CD14-positive monocyte (primary cell): Measurements from ENCODE around the gene ARVCF. TPM values are rescaled to one million over a fixed set of nuclear protein-coding genes. Genes with fewer than 3 reads are reported as not detected.
A peak's percentile ranks its signal among the peaks of the same experiment; 100 is the strongest.

Experiments
- DNase-seq, 3 donors: peaks; one replicate each; pipeline ENCODE4 v3.0.0-alpha.2; 2011 to 2022
- H2AFZ ChIP-seq: 2 replicates; pipeline ENCODE4 v1.6.0; 2012; ENCODE audit warnings: mild to moderate bottlenecking, low read depth, low read length, inconsistent platforms; ENCODE audit not compliant: insufficient read depth, poor library complexity, severe bottlenecking
- H3K27ac ChIP-seq, 2 donors: 1 replicate in 1 of 2; 2 replicates in 1 of 2; pipeline ENCODE4 v1.5.1; 2012 to 2013; ENCODE audit warnings: low read length in 2 of 2, control low read depth in 1 of 2, inconsistent platforms in 1 of 2, low read depth in 1 of 2, mild to moderate bottlenecking in 1 of 2
- H3K27me3 ChIP-seq, 2 donors: one replicate each; pipeline versions ENCODE4 v1.6.0 to v1.6.1; 2011 to 2013; ENCODE audit warnings: low read length in 2 of 2; ENCODE audit not compliant: control insufficient read depth in 2 of 2, insufficient read depth in 2 of 2
- H3K36me3 ChIP-seq, 2 donors: replicated peaks in 1 of 2; 1 replicate in 1 of 2; 2 replicates in 1 of 2; pipeline versions ENCODE4 v1.5.1 to v1.6.1; 2012 to 2013; ENCODE audit warnings: low read length in 2 of 2, control low read depth in 1 of 2, inconsistent platforms in 1 of 2, mild to moderate bottlenecking in 1 of 2; ENCODE audit not compliant: insufficient read depth in 2 of 2, control insufficient read depth in 1 of 2
- H3K4me1 ChIP-seq, 2 donors: 1 replicate in 1 of 2; 2 replicates in 1 of 2; pipeline versions ENCODE4 v1.5.1 to v1.6.1; 2012 to 2013; ENCODE audit warnings: low read length in 2 of 2, control low read depth in 1 of 2, inconsistent platforms in 1 of 2, mild to moderate bottlenecking in 1 of 2, moderate library complexity in 1 of 2; ENCODE audit not compliant: insufficient read depth in 2 of 2, control insufficient read depth in 1 of 2
- H3K4me2 ChIP-seq: replicated peaks from 2 replicates; pipeline ENCODE3; 2012; ENCODE audit warnings: low read length, moderate library complexity, mild to moderate bottlenecking; ENCODE audit not compliant: poor library complexity, severe bottlenecking; ENCODE audit errors: extremely low read depth
- H3K4me3 ChIP-seq, 3 experiments: fragments of 200-600 bp in 1 of 3; sonication (generic) in 1 of 3; replicated peaks in 1 of 3; 1 replicate in 2 of 3; 2 replicates in 1 of 3; pipeline ENCODE4 v1.5.1; 2011 to 2013; ENCODE audit warnings: low read length in 3 of 3, mild to moderate bottlenecking in 3 of 3, control low read depth in 2 of 3, low read depth in 2 of 3, inconsistent platforms in 1 of 3, moderate library complexity in 1 of 3
- H3K79me2 ChIP-seq: 2 replicates; pipeline ENCODE4 v1.6.0; 2012; ENCODE audit warnings: mild to moderate bottlenecking, control low read depth, inconsistent platforms, low read length, moderate library complexity; ENCODE audit not compliant: insufficient read depth
- H3K9ac ChIP-seq: 2 replicates; pipeline ENCODE4 v1.6.0; 2017; ENCODE audit warnings: low read length, mild to moderate bottlenecking; ENCODE audit not compliant: insufficient read depth, poor library complexity, severe bottlenecking
- H3K9me3 ChIP-seq, 2 donors: replicated peaks in 1 of 2; 1 replicate in 1 of 2; 2 replicates in 1 of 2; pipeline versions ENCODE4 v1.5.1 to v1.6.1; 2012 to 2013; ENCODE audit warnings: low read length in 2 of 2, control low read depth in 1 of 2; ENCODE audit not compliant: control insufficient read depth in 1 of 2, insufficient read depth in 1 of 2
- H4K20me1 ChIP-seq: 2 replicates; pipeline ENCODE4 v1.6.0; 2012; ENCODE audit warnings: mild to moderate bottlenecking, low read length, control low read depth, moderate library complexity; ENCODE audit not compliant: insufficient read depth
- H3K27ac Mint-ChIP-seq, 7 donors: one replicate each; pipeline ENCODE4 v1.8.0; 2020; ENCODE audit warnings: mild to moderate bottlenecking in 7 of 7, mixed read lengths in 7 of 7, moderate library complexity in 6 of 7, inconsistent platforms in 2 of 7
- H3K27me3 Mint-ChIP-seq, 3 donors: one replicate each; pipeline ENCODE4 v1.8.0; 2021 to 2022; ENCODE audit warnings: low read depth in 3 of 3, mild to moderate bottlenecking in 3 of 3, mixed read lengths in 3 of 3, moderate library complexity in 3 of 3, inconsistent platforms in 1 of 3
- H3K36me3 Mint-ChIP-seq, 2 donors: one replicate each; pipeline ENCODE4 v1.8.0; 2020; ENCODE audit warnings: mixed read lengths in 2 of 2, inconsistent platforms in 1 of 2, mild to moderate bottlenecking in 1 of 2
- H3K4me1 Mint-ChIP-seq: one replicate; pipeline ENCODE4 v1.8.0; 2020; ENCODE audit warnings: mild to moderate bottlenecking, mixed read lengths
- H3K4me3 Mint-ChIP-seq, 2 donors: one replicate each; pipeline ENCODE4 v1.8.0; 2020; ENCODE audit warnings: mild to moderate bottlenecking in 2 of 2, mixed read lengths in 2 of 2, moderate library complexity in 1 of 2
- H3K9me3 Mint-ChIP-seq, 7 donors: one replicate each; pipeline ENCODE4 v1.8.0; 2020 to 2022; ENCODE audit warnings: mixed read lengths in 7 of 7, mild to moderate bottlenecking in 6 of 7, moderate library complexity in 6 of 7, inconsistent platforms in 2 of 7
- CTCF ChIP-seq: fragments of 200-600 bp; IDR thresholded peaks from one replicate; pipeline ENCODE4 v1.8.0; 2022; ENCODE audit warnings: antibody characterized with exemption, mild to moderate bottlenecking
- WGBS: methylation state at CpG from one replicate; pipeline ENCODE4 v1.1.5; 2013; ENCODE audit warnings: missing lambda C conversion rate; ENCODE audit not compliant: insufficient coverage; 5-methylcytosine and 5-hydroxymethylcytosine counted together
- intact Hi-C, 2 donors: fragments of 100-400 bp; cut with micrococcal nuclease; formaldehyde crosslinking; loops; one replicate each; pipeline versions ENCODE4 v1.15.0 to v1.15.1; 2023
- polyA plus RNA-seq, 3 donors: library from polyadenylated mRNA; depleted of rRNA in 1 of 3; unstranded in 2 of 3; stranded (reverse) in 1 of 3; fragments of 300-500 nt in 2 of 3; fragments of >200 nt in 1 of 3; fragmentation: Illumina TruSeq in 2 of 3; gene quantifications; 1 replicate in 2 of 3; 2 replicates in 1 of 3; pipeline ENCODE4 v1.2.3, GENCODE V29; 2012 to 2021

The ARVCF gene
- polyA plus RNA-seq, 3 donors, result 0.31 to 2.6 (median 0.44) TPM

GRCh38 chr22:19964701-19965386 lies 51.8 kb downstream of the ARVCF start:
- Histone ChIP-seq H3K4me2 (no peak overlapping the region), H3K4me3 (no peak overlapping the region), H3K27me3 (no peaks in the 10 kb centered on the region), H3K36me3 (peaks cover 63 to 83% of the 10 kb centered on the region in 2 donors), H2AFZ (no peak overlapping the region), H3K4me1 (no peaks in the 10 kb centered on the region), H3K27ac (no peak overlapping the region), H3K9ac (no peak overlapping the region), H3K79me2 (no peaks in the 10 kb centered on the region), H3K9me3 (no peaks in the 10 kb centered on the region), H4K20me1 (peaks cover 54% of the 10 kb centered on the region)
- H3K4me3 Mint-ChIP-seq, result no peak overlapping the region
- intact Hi-C loops, result no loop called here
- peaks cover 0 to 5% (median 3%) of the 10 kb centered on the region in 3 donors for H3K27me3 Mint-ChIP-seq
- no peak for DNase-seq
- no peaks in the 10 kb centered on the region for H3K9me3 Mint-ChIP-seq
- H3K27ac Mint-ChIP-seq, result peak overlapping the region in 3 of 7 donors; percentile 31 to 66 (median 57)
- peaks cover 5% of the 10 kb centered on the region for H3K4me1 Mint-ChIP-seq
- no peak for TF ChIP-seq CTCF
- 94% methylated on average over 12 of the region's 15 CpGs for whole genome bisulfite sequencing
- H3K36me3 Mint-ChIP-seq, result peaks cover 44 to 80% of the 10 kb centered on the region in 2 donors

- Mint-ChIP-seq H3K36me3 (peaks cover 44 to 75% of the 10 kb centered on the region in 2 donors), H3K27ac (peak overlapping the region in 2 of 7 donors; percentile 41 to 57), H3K4me3 (no peak overlapping the region), H3K27me3 (peaks cover 0 to 5% (median 3%) of the 10 kb centered on the region in 3 donors), H3K4me1 (peaks cover 7% of the 10 kb centered on the region), H3K9me3 (no peaks in the 10 kb centered on the region)
- Histone ChIP-seq H3K4me1 (no peaks in the 10 kb centered on the region), H3K27ac (no peak overlapping the region), H3K36me3 (peaks cover 57 to 77% of the 10 kb centered on the region in 2 donors), H2AFZ (no peak overlapping the region), H3K27me3 (no peaks in the 10 kb centered on the region), H4K20me1 (peaks cover 54% of the 10 kb centered on the region), H3K79me2 (peaks cover 2% of the 10 kb centered on the region), H3K4me3 (no peak overlapping the region), H3K4me2 (no peak overlapping the region), H3K9ac (no peak overlapping the region), H3K9me3 (no peaks in the 10 kb centered on the region)
- TF ChIP-seq CTCF, result no peak
- DNase-seq, result no peak
- WGBS, result 100% methylated on average over 8 of the region's 12 CpGs
- intact Hi-C loops, result no loop called here
These were observed 52.6 kb downstream of the ARVCF start for GRCh38 chr22:19963863-19964642.
